Muscle of leg (tissue), 16 donors: ENCODE results near the gene PCBP3. TPM values are rescaled to one million over a fixed set of nuclear protein-coding genes. Genes with fewer than 3 reads are reported as not detected.

ENCODE experiments used
- DNase-seq: peaks from one replicate; pipeline ENCODE4 v3.0.0; 2013
- H3K27ac ChIP-seq: one replicate; pipeline ENCODE4 v1.5.1; 2013; ENCODE audit warnings: mild to moderate bottlenecking, low read length, control low read depth
- H3K27me3 ChIP-seq: one replicate; pipeline ENCODE4 v1.6.1; 2013; ENCODE audit warnings: low read length; ENCODE audit not compliant: control insufficient read depth, insufficient read depth
- H3K36me3 ChIP-seq: one replicate; pipeline ENCODE4 v1.6.1; 2013; ENCODE audit warnings: low read length; ENCODE audit not compliant: control insufficient read depth, insufficient read depth
- H3K4me1 ChIP-seq: one replicate; pipeline ENCODE4 v1.6.1; 2013; ENCODE audit warnings: low read length; ENCODE audit not compliant: control insufficient read depth, insufficient read depth
- H3K4me3 ChIP-seq: one replicate; pipeline ENCODE4 v1.5.1; 2013; ENCODE audit warnings: low read length, control low read depth
- H3K9me3 ChIP-seq: replicated peaks from 2 replicates; pipeline ENCODE4 v1.6.1; 2013; ENCODE audit warnings: low read depth, low read length; ENCODE audit not compliant: control insufficient read depth
- WGBS: methylation state at CpG from one replicate; pipeline ENCODE4 v1.1.5; 2013; ENCODE audit warnings: missing lambda C conversion rate; ENCODE audit not compliant: insufficient coverage; 5-methylcytosine and 5-hydroxymethylcytosine counted together
- long read RNA-seq, 11 donors: transcript quantifications; one replicate each; lab custom pipeline, GENCODE V29; 2026
- polyA plus RNA-seq, 8 donors: library from polyadenylated mRNA; unstranded; fragments of 120-200 nt; gene quantifications; one replicate each; pipeline versions ENCODE4 v1.2.1 to v1.2.3, GENCODE V29; 2013; ENCODE audit warnings: inconsistent platforms in 1 of 8, low replicate concordance in 1 of 8; ENCODE audit not compliant: insufficient read length in 8 of 8, insufficient read depth in 1 of 8
- total RNA-seq: library from RNA; stranded (reverse); fragments of 120-200 nt; gene quantifications from one replicate; pipeline ENCODE4 v1.2.4, GENCODE V29; 2013

Gene PCBP3
- total RNA-seq (0.93 TPM), polyA plus RNA-seq (1 to 10 TPM in 6 of 8 donors, under 1 TPM in 2; 0.76 to 2.3 (median 1.4) TPM)
- long read RNA-seq, donor 1 = 0 reads
- long read RNA-seq, donor 2 = 0 reads
- long read RNA-seq, donor 3 = 0 reads
- long read RNA-seq, donor 4 = 0 reads
- long read RNA-seq, donor 5 = 0 reads
- long read RNA-seq, donor 6 = 0 reads
- long read RNA-seq, donor 7 = 0 reads
- long read RNA-seq, donor 8 = 0 reads
- long read RNA-seq, donor 9 = 0 reads
- long read RNA-seq, donor 10 = 0 reads
- long read RNA-seq, donor 11 = 0 reads

DNA sequence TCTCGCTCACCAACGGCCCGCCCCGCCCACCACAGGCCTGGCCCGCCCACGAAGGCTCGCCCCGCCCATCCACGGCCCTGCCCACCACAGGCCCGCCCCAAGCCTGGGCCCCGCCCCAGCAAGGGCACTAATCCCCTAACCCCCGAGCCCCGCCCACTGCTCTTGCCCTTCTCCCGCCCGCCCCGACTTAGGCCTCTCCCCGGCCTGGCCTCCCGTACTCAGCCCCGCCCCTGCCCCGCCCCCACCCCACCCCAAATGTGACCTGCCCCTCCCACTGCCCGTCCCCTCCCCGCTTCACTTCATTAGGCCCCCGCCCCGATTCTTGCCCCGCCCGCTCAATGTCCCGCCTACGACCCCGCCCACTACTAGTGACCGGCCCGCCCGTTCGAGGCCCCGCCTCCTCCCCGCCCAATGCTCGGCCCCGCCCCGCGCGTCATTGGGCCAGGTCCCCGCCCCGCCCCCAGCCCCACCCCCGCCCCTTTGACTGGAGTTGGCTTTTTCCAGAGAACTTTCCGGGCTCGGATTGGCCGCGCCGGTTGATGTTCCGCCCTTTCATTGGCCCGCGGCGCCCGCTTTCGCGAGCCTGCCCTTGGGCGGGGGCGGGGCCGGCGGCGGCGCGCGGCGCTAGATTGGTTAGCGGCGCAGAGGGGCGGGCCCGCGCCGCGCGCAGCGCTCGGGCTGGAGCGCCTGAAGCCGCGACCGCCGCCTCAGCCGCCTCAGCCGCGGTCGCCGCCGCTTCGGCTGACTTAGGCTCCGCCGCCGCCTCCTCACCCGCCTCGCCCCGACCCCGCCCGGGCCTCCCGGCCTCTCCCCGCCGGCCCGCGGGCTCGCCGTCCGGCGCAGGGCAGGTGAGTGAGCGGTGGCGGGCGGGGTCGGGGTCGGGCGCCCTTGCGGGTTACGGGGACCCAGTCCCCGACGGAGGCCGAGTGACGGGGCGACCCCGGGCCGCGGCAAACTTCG lies at the start of gene PCBP3:
Gene PCBP3 (plus strand): TSS at position 705 of the 960 bp plus-strand sequence. CDS start 206,361 bp downstream, outside the sequence.
- peak; percentile 93 for DNase-seq
- WGBS = under 1% methylated on average over 86 of the region's 120 CpGs
- Histone ChIP-seq H3K4me1 (peaks cover 3% of the 10 kb centered on the region), H3K27me3 (peaks cover 42% of the 10 kb centered on the region), H3K9me3 (no peaks in the 10 kb centered on the region), H3K27ac (no peak within 1 kb of the TSS), H3K36me3 (no peaks in the 10 kb centered on the region), H3K4me3 (no peak within 1 kb of the TSS)

GRCh38 chr21:45594721-45595489 lies 48.6 kb upstream of the PCBP3 start:
- no peak for DNase-seq
- Histone ChIP-seq H3K27me3 (peaks cover 34% of the 10 kb centered on the region), H3K9me3 (no peaks in the 10 kb centered on the region), H3K4me1 (peaks cover 3% of the 10 kb centered on the region), H3K4me3 (no peak overlapping the region), H3K36me3 (no peaks in the 10 kb centered on the region), H3K27ac (no peak overlapping the region)
- 71% methylated on average over 16 of the region's 17 CpGs for WGBS

DNA sequence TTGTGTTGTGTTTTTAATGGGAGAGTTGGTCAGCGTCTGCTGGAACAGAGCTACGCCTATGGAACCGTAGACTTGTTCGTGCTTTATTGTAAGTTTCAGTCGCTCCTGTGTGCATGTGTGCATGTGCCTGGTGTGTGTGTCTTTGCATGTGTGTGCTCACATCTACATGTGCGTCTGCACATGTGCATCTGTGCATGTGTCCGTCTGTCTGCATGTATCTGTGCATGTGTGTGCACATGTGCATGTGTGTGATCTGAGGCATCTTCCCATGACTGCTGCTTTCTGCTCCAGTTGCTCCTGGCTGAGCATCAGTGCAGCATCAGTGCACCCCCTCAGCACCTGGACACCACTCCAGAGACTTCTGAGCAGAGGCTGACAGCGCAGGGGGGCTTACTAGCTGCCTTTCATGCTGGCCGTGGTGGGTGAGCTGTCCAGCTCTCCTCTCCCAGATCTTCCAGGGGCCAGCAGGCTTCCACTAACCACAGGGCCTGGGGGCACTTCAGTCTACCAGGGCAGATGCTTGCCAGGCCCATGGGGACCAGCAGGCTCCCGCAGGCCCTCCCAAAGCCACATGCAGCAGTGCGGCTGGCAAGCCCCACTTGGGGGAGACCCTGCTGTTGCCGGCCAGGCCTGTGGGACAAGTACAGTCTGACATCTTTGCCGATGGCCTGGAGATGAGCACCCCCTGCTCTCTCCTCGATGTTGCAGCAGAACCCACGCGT lies 47.8 kb upstream of the PCBP3 start:
- Histone ChIP-seq H3K4me1 (no peaks in the 10 kb centered on the region), H3K4me3 (no peak overlapping the region), H3K36me3 (no peaks in the 10 kb centered on the region), H3K9me3 (no peaks in the 10 kb centered on the region), H3K27me3 (peaks cover 27% of the 10 kb centered on the region), H3K27ac (no peak overlapping the region)
- DNase-seq = no peak
- 76% methylated on average over 14 of the region's 16 CpGs for WGBS

DNA sequence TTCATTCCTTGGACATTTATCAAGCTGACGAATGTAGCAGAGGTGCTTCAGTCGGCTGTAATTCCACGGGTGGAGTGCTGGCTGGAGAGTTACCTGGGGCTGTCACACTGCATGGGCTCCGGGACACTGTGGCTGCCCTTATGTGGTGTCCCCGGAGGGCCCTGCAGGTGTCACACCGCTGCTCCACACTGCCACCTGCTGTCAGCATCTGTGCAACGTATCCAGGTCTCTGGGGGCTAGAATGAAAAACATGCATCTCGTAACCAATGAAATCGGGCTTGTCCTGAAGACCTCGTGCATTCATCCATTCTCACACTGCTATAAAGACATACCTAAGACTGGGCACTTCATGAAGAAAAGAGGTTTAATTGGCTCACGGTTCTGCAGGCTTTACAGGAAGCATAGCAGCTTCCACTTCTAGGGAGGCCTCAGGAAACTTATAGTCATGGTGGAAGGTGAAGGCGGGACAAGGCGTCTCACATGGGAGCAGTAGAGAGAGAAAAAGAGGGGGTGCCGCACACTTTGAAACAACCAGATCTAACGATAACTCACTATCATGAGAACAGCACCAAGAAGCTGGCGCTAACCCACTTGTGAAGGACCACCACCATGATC lies 46.7 kb upstream of the PCBP3 start:
- Histone ChIP-seq H3K36me3 (no peaks in the 10 kb centered on the region), H3K9me3 (no peaks in the 10 kb centered on the region), H3K4me1 (no peaks in the 10 kb centered on the region), H3K27me3 (peaks cover 21% of the 10 kb centered on the region), H3K4me3 (no peak overlapping the region), H3K27ac (no peak overlapping the region)
- DNase-seq = peak; percentile 43
- WGBS = 11% methylated on average over 8 of the region's 16 CpGs

GRCh38 chr21:45598109-45598508 lies 45.4 kb upstream of the PCBP3 start:
- 69% methylated on average over 7 of the region's 7 CpGs for WGBS
- Histone ChIP-seq H3K9me3 (no peaks in the 10 kb centered on the region), H3K27me3 (peaks cover 16% of the 10 kb centered on the region), H3K27ac (no peak overlapping the region), H3K4me3 (no peak overlapping the region), H3K36me3 (no peaks in the 10 kb centered on the region), H3K4me1 (no peaks in the 10 kb centered on the region)
- DNase-seq = no peak

- Histone ChIP-seq H3K4me1 (no peaks in the 10 kb centered on the region), H3K36me3 (no peaks in the 10 kb centered on the region), H3K4me3 (no peak overlapping the region), H3K27ac (no peak overlapping the region), H3K27me3 (peaks cover 16% of the 10 kb centered on the region), H3K9me3 (no peaks in the 10 kb centered on the region)
- 71% methylated on average over 10 of the region's 10 CpGs for WGBS
- no peak for DNase-seq
Observed at GRCh38 chr21:45598666-45599065, 44.9 kb upstream of the PCBP3 start.

DNA sequence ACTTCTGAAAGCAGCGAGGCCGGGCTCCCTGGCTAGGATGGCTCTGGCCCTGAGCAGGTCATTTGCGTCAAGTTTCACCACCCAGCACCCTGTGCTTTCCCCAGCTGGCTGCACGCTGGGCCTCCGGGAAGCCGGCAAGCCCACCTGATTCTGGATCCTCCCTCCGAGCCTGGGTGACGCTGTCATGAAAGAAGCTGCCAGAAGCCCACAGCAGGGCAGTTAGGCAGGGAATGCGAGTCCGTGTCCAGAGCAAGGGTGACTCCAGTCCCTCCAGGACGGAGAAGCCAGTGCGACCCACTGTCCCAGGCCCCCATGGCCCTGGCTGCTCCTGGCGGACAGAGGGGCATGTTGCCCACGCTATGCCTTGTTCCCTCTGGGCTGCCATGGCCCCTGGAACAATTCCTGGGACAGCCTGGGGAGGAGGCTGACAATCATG lies 44.4 kb upstream of the PCBP3 start:
- no peak overlapping the region for H3K27ac ChIP-seq
- DNase-seq = no peak
- no peaks in the 10 kb centered on the region for H3K9me3 ChIP-seq
- 86% methylated on average over 14 of the region's 14 CpGs for WGBS
- H3K4me1 ChIP-seq = no peaks in the 10 kb centered on the region
- no peaks in the 10 kb centered on the region for H3K36me3 ChIP-seq
- H3K27me3 ChIP-seq = peaks cover 16% of the 10 kb centered on the region
- no peak overlapping the region for H3K4me3 ChIP-seq

DNA sequence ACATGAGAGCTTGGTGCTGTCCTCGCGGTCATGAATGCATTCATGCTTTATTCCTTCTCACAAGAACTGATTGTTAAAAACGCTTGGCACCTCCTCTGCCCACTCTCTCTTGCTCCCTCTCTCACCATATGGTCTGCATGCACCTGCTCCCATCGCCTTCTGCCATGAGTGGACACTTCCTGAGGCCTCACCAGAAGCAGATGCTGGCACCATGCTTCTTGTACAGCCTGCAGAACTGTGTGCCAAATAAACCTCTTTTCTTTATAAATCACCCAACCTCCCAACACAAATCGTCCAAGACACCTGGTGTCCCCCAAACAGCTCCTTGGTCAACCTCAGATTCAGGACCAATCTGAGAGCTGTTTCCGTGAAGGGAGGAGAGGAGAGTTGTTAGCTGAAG lies 43.3 kb upstream of the PCBP3 start:
- Histone ChIP-seq H3K36me3 (no peaks in the 10 kb centered on the region), H3K27ac (no peak overlapping the region), H3K9me3 (no peaks in the 10 kb centered on the region), H3K27me3 (peaks cover 14% of the 10 kb centered on the region), H3K4me1 (no peaks in the 10 kb centered on the region), H3K4me3 (no peak overlapping the region)
- 84% methylated on average over 4 of the region's 6 CpGs for WGBS
- no peak for DNase-seq

- no peak overlapping the region for H3K27ac ChIP-seq
- no peak overlapping the region for H3K4me3 ChIP-seq
- 71% methylated on average over 1 of the region's 10 CpGs for WGBS
- H3K27me3 ChIP-seq = peaks cover 7% of the 10 kb centered on the region
- H3K4me1 ChIP-seq = no peaks in the 10 kb centered on the region
- no peaks in the 10 kb centered on the region for H3K36me3 ChIP-seq
- H3K9me3 ChIP-seq = no peaks in the 10 kb centered on the region
- DNase-seq = no peak
Observed at GRCh38 chr21:45601551-45601950, 42.0 kb upstream of the PCBP3 start.
